COLO668 (cell line): ENCODE measurements around the gene SLC38A4.

Experiments used
- DNase-seq: peaks from one replicate; lab custom pipeline; 2025; ENCODE audit not compliant: unreplicated experiment; lab: John Stamatoyannopoulos, UW

Gene SLC38A4

GRCh38 chr12:46717868-46718267, 107.9 kb downstream of the SLC38A4 start:
- no peak for DNase-seq

GRCh38 chr12:46717159-46717558, 108.6 kb downstream of the SLC38A4 start:
- DNase-seq: no peak
